ENCODE results near the gene CBX5.

DNA sequence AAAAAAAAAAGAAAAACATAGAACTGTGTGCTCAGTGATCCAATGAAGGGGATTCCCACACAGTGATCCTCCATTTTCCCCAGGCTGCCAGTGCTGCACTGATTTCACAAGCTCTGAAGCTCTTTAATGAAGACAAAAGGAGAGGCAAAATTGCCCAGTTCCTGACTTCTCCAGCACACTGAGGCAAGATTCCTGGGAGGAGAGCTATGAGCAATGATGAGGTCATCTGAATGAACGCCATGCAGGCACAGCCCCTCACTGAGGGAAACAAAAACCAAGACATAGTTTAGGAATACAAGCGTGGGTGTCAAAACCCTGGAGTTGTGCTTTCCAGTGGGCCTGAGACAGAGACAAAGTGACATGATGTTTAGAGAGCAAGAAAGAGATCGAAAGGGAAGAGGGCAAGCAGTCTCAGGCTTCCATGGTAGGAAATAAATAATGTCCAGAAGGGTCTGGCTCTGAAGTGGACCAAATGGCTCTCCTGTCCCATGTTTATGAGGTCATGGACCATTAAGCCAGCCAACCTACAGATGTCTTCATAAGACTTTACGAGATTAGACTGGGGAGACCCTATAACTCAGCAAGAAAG lies 50.2 kb downstream of the CBX5 start:
- TF ChIP-seq, protein P1, sequence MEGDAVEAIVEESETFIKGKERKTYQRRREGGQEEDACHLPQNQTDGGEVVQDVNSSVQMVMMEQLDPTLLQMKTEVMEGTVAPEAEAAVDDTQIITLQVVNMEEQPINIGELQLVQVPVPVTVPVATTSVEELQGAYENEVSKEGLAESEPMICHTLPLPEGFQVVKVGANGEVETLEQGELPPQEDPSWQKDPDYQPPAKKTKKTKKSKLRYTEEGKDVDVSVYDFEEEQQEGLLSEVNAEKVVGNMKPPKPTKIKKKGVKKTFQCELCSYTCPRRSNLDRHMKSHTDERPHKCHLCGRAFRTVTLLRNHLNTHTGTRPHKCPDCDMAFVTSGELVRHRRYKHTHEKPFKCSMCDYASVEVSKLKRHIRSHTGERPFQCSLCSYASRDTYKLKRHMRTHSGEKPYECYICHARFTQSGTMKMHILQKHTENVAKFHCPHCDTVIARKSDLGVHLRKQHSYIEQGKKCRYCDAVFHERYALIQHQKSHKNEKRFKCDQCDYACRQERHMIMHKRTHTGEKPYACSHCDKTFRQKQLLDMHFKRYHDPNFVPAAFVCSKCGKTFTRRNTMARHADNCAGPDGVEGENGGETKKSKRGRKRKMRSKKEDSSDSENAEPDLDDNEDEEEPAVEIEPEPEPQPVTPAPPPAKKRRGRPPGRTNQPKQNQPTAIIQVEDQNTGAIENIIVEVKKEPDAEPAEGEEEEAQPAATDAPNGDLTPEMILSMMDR (IDR thresholded peaks at IDR 0.05) = no peak
- no peak for TF ChIP-seq POLR2A (IDR thresholded peaks at IDR 0.05)
